Neural progenitor cell (in vitro differentiated cells): ENCODE data around the gene LRRC18.

Experiments used
- EZH2phosphoT487 ChIP-seq: fragments of 200-600 bp; sonication (generic); IDR thresholded peaks from 2 replicates; pipeline ENCODE4 v1.6.1; 2017; ENCODE audit warnings: antibody characterized with exemption
- TF ChIP-seq, protein P1 (sequence below): fragments of 200-600 bp; sonication (generic); IDR thresholded peaks from 2 replicates; pipeline ENCODE4 v1.5.1; 2017; ENCODE audit warnings: antibody characterized with exemption, mild to moderate bottlenecking

DNA sequence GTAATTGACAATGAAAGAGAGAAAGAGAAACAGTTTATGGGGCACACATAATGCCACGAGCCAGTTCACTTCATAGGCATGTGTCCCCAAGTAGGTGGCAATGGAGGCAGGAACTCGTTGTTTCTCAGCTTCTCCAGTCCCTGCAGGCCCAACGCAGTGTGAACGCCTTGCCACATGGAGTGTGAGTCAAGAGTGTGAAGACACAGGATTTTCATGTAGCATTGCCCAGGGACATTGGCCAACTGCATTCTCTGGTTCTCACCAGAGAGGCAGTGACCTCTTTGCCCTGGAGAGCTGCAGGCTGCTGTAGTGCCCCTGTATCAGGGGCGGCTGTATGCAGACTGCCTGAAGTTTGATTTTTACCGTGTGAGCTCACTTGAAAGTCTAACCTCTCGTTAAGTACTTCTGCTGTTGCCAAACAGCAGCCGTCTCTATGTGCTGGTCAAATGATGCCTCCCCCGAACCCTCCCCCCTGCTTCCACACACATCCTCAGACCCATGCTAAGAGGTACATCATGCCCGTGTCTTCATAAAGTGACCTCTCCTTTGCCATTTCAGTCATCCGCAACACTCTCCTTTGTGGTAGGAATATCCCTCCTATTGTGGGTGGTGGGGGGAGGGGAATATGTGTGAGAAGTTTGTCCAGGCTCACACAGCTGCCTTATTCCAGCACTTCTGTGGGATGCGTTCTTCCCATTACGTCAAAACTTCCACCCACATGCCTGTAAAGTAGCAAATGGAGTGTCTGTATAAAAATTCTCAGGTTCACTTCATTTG lies 12.7 kb downstream of the LRRC18 start:
- TF ChIP-seq, protein P1, sequence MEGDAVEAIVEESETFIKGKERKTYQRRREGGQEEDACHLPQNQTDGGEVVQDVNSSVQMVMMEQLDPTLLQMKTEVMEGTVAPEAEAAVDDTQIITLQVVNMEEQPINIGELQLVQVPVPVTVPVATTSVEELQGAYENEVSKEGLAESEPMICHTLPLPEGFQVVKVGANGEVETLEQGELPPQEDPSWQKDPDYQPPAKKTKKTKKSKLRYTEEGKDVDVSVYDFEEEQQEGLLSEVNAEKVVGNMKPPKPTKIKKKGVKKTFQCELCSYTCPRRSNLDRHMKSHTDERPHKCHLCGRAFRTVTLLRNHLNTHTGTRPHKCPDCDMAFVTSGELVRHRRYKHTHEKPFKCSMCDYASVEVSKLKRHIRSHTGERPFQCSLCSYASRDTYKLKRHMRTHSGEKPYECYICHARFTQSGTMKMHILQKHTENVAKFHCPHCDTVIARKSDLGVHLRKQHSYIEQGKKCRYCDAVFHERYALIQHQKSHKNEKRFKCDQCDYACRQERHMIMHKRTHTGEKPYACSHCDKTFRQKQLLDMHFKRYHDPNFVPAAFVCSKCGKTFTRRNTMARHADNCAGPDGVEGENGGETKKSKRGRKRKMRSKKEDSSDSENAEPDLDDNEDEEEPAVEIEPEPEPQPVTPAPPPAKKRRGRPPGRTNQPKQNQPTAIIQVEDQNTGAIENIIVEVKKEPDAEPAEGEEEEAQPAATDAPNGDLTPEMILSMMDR = no peak
- no peak for TF ChIP-seq EZH2phosphoT487
